Trophoblast cell (in vitro differentiated cells and primary cell): Measurements from ENCODE around the gene TADA2B.

ENCODE experiments used
- DNase-seq, 2 donors: peaks; one replicate each; pipeline ENCODE4 v3.0.0-alpha.2; 2016
- H2AFZ ChIP-seq: 2 replicates; pipeline ENCODE4 v1.6.1; 2013; ENCODE audit warnings: low read length, moderate library complexity, mild to moderate bottlenecking; ENCODE audit not compliant: insufficient read depth, poor library complexity
- H2AK5ac ChIP-seq: 2 replicates; pipeline ENCODE4 v1.6.1; 2013; ENCODE audit warnings: mild to moderate bottlenecking, low read length
- H2BK120ac ChIP-seq: 2 replicates; pipeline ENCODE4 v1.6.1; 2013; ENCODE audit warnings: low read length, mild to moderate bottlenecking, moderate library complexity; ENCODE audit not compliant: insufficient read depth, poor library complexity
- H2BK12ac ChIP-seq: 2 replicates; pipeline ENCODE4 v1.6.1; 2013; ENCODE audit warnings: mild to moderate bottlenecking, low read length, moderate library complexity
- H2BK5ac ChIP-seq: 2 replicates; pipeline ENCODE4 v1.6.1; 2013; ENCODE audit warnings: low read length, low read depth, moderate library complexity, mild to moderate bottlenecking; ENCODE audit not compliant: poor library complexity
- H3K14ac ChIP-seq: 2 replicates; pipeline ENCODE4 v1.6.1; 2013; ENCODE audit warnings: mild to moderate bottlenecking, low read length
- H3K18ac ChIP-seq: 2 replicates; pipeline ENCODE4 v1.6.1; 2013; ENCODE audit warnings: mild to moderate bottlenecking, low read length
- H3K23ac ChIP-seq: 2 replicates; pipeline ENCODE4 v1.6.1; 2013; ENCODE audit warnings: low read length
- H3K27ac ChIP-seq: 2 replicates; pipeline ENCODE4 v1.5.1; 2013; ENCODE audit warnings: low read depth, mild to moderate bottlenecking, inconsistent platforms, low read length, moderate library complexity
- H3K27me3 ChIP-seq: 2 replicates; pipeline ENCODE4 v1.6.1; 2013; ENCODE audit warnings: inconsistent platforms, mild to moderate bottlenecking, low read length, moderate library complexity; ENCODE audit not compliant: insufficient read depth
- H3K36me3 ChIP-seq, 2 experiments: 1 replicate in 1 of 2; 2 replicates in 1 of 2; pipeline ENCODE4 v1.6.1; 2013; ENCODE audit warnings: low read length in 2 of 2, mild to moderate bottlenecking in 2 of 2, moderate library complexity in 1 of 2; ENCODE audit not compliant: insufficient read depth in 2 of 2, control insufficient read depth in 1 of 2
- H3K4ac ChIP-seq: 2 replicates; pipeline ENCODE4 v1.6.1; 2013; ENCODE audit warnings: low read depth, mild to moderate bottlenecking, low read length, moderate library complexity
- H3K4me1 ChIP-seq, 2 experiments: 1 replicate in 1 of 2; 2 replicates in 1 of 2; pipeline ENCODE4 v1.6.1; 2013; ENCODE audit warnings: low read length in 2 of 2, mild to moderate bottlenecking in 2 of 2, moderate library complexity in 1 of 2; ENCODE audit not compliant: insufficient read depth in 2 of 2, control insufficient read depth in 1 of 2
- H3K4me2 ChIP-seq: 2 replicates; pipeline ENCODE4 v1.6.1; 2013; ENCODE audit warnings: inconsistent platforms, mild to moderate bottlenecking, low read length, moderate library complexity
- H3K4me3 ChIP-seq: 2 replicates; pipeline ENCODE4 v1.5.1; 2013; ENCODE audit warnings: mild to moderate bottlenecking, low read depth, low read length, inconsistent platforms
- H3K79me1 ChIP-seq: one replicate; pipeline ENCODE4 v1.6.1; 2013; ENCODE audit warnings: low read length
- H3K79me2 ChIP-seq: 2 replicates; pipeline ENCODE4 v1.6.1; 2013; ENCODE audit warnings: low read length, mild to moderate bottlenecking; ENCODE audit not compliant: control insufficient read depth, insufficient read depth, poor library complexity
- H3K9ac ChIP-seq: 2 replicates; pipeline ENCODE4 v1.6.1; 2013; ENCODE audit warnings: mild to moderate bottlenecking, low read length
- H3K9me3 ChIP-seq: 2 replicates; pipeline ENCODE4 v1.6.1; 2013; ENCODE audit warnings: low read depth, mild to moderate bottlenecking, control low read depth, inconsistent platforms, low read length; ENCODE audit not compliant: insufficient read depth
- H4K12ac ChIP-seq: 2 replicates; pipeline ENCODE4 v1.6.1; 2013; ENCODE audit warnings: low read depth, mild to moderate bottlenecking, low read length, moderate library complexity
- H4K8ac ChIP-seq: 2 replicates; pipeline ENCODE4 v1.6.1; 2013; ENCODE audit warnings: low read depth, mild to moderate bottlenecking, low read length, moderate library complexity
- H4K91ac ChIP-seq: one replicate; pipeline ENCODE4 v1.6.1; 2013; ENCODE audit warnings: low read depth, mild to moderate bottlenecking, low read length, moderate library complexity
- WGBS: extraction: QIAGEN DNeasy Blood & Tissue Kit; methylation state at CpG from one replicate; pipeline ENCODE4 v1.1.7; 2013; ENCODE audit warnings: missing lambda C conversion rate; ENCODE audit not compliant: insufficient read length, insufficient coverage; ENCODE audit errors: extremely low coverage; 5-methylcytosine and 5-hydroxymethylcytosine counted together

The TADA2B gene

GRCh38 chr4:7018281-7018680, 24.9 kb upstream of the TADA2B start:
- WGBS: no CpG with 5 or more reads among the region's 9 CpGs
- Histone ChIP-seq H4K91ac (no peak overlapping the region), H3K79me2 (peaks cover 1% of the 10 kb centered on the region), H3K27me3 (no peaks in the 10 kb centered on the region), H3K36me3 (peaks cover 36 to 40% of the 10 kb centered on the region in 2 experiments), H3K4me3 (no peak overlapping the region), H3K4ac (no peak overlapping the region), H3K4me1 (peaks cover 12 to 16% of the 10 kb centered on the region in 2 experiments), H3K4me2 (no peak overlapping the region), H2BK120ac (no peak overlapping the region), H3K9me3 (no peaks in the 10 kb centered on the region), H2AFZ (no peak overlapping the region), H2BK5ac (no peak overlapping the region), H2AK5ac (no peak overlapping the region), H3K27ac (no peak overlapping the region), H3K23ac (no peak overlapping the region), H2BK12ac (no peak overlapping the region), H4K12ac (no peak overlapping the region), H3K14ac (no peak overlapping the region), H4K8ac (no peak overlapping the region), H3K79me1 (peaks cover 5% of the 10 kb centered on the region), H3K18ac (no peak overlapping the region), H3K9ac (no peak overlapping the region)
- DNase-seq: no peak

- H3K27me3 ChIP-seq: no peaks in the 10 kb centered on the region
- no peak overlapping the region for H3K27ac ChIP-seq
- no CpG with 5 or more reads among the region's 10 CpGs for WGBS
- H3K9ac ChIP-seq: no peak overlapping the region
- no peak overlapping the region for H4K12ac ChIP-seq
- no peak overlapping the region for H2AFZ ChIP-seq
- no peak overlapping the region for H3K18ac ChIP-seq
- H3K36me3 ChIP-seq: peaks cover 39 to 41% of the 10 kb centered on the region in 2 experiments
- DNase-seq: no peak
- H3K4me1 ChIP-seq: peaks cover 13 to 18% of the 10 kb centered on the region in 2 experiments
- no peak overlapping the region for H2BK12ac ChIP-seq
- H2BK5ac ChIP-seq: no peak overlapping the region
- H3K9me3 ChIP-seq: no peaks in the 10 kb centered on the region
- H3K23ac ChIP-seq: no peak overlapping the region
- no peak overlapping the region for H2AK5ac ChIP-seq
- no peak overlapping the region for H2BK120ac ChIP-seq
- no peak overlapping the region for H3K4ac ChIP-seq
- no peak overlapping the region for H3K4me2 ChIP-seq
- H3K79me2 ChIP-seq: peaks cover 1% of the 10 kb centered on the region
- peaks cover 7% of the 10 kb centered on the region for H3K79me1 ChIP-seq
- no peak overlapping the region for H3K14ac ChIP-seq
- H4K91ac ChIP-seq: no peak overlapping the region
- no peak overlapping the region for H3K4me3 ChIP-seq
- no peak overlapping the region for H4K8ac ChIP-seq
These were observed 23.8 kb upstream of the TADA2B start for GRCh38 chr4:7019367-7019766.

DNA sequence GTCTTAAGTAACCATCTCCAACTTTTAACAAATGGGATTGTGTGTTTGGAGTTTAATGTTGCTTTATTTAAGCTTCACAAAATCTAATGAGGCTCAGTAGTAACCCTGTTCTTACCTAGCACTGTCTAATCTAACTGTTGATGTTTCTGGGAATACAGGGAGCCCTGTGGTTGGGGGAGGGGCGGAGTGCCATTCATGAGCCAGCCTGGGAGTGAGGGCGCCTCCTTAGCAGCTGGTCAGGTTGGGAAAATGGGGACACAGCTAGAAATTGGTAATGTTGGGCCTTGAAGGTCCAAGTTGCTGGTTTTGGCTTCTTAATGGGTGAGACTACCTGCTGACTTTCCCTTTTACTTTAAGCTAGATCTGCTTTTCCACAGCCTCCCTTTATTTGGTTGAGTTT, 22.9 kb upstream of the TADA2B start:
- Histone ChIP-seq H3K27ac (no peak overlapping the region), H2AFZ (no peak overlapping the region), H4K12ac (no peak overlapping the region), H3K9me3 (peaks cover 2% of the 10 kb centered on the region), H3K4me3 (no peak overlapping the region), H3K4me1 (peaks cover 13 to 19% of the 10 kb centered on the region in 2 experiments), H3K9ac (no peak overlapping the region), H3K18ac (no peak overlapping the region), H4K91ac (no peak overlapping the region), H3K36me3 (peaks cover 37 to 40% of the 10 kb centered on the region in 2 experiments), H2BK5ac (no peak overlapping the region), H3K23ac (no peak overlapping the region), H4K8ac (no peak overlapping the region), H3K14ac (no peak overlapping the region), H2BK12ac (no peak overlapping the region), H3K79me1 (peaks cover 7% of the 10 kb centered on the region), H2BK120ac (no peak overlapping the region), H3K4ac (no peak overlapping the region), H3K4me2 (no peak overlapping the region), H2AK5ac (no peak overlapping the region), H3K27me3 (no peaks in the 10 kb centered on the region), H3K79me2 (peaks cover 1% of the 10 kb centered on the region)
- no peak for DNase-seq
- no CpG with 5 or more reads among the region's 2 CpGs for WGBS

DNA sequence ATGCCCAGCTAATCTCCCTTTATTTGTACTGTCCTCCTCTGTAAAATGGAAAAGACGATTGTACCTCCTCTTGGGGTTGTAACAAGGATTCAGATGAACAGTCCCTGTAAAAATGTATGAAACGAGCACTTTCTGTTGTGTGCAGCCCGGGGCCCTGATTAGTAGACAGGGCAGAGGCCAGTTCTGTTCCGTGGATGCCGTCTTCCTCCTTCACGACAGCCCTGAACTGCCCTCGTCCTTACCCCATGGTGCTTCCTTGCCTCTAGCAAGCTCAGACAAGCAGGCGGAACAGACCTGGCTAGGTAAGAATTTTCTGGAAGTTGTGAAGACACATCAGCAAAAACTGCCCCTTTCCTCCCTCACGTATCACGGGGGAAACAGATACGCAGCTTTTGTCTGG, 22.3 kb upstream of the TADA2B start:
- no peak overlapping the region for H3K4ac ChIP-seq
- peaks cover 1% of the 10 kb centered on the region for H3K79me2 ChIP-seq
- peak overlapping the region; percentile 18 for H3K27ac ChIP-seq
- H2BK120ac ChIP-seq: no peak overlapping the region
- H4K8ac ChIP-seq: no peak overlapping the region
- H2AK5ac ChIP-seq: peak overlapping the region; percentile 74
- no peak overlapping the region for H3K9ac ChIP-seq
- no peak overlapping the region for H2BK5ac ChIP-seq
- WGBS: no CpG with 5 or more reads among the region's 11 CpGs
- no peak overlapping the region for H4K91ac ChIP-seq
- H3K79me1 ChIP-seq: peaks cover 7% of the 10 kb centered on the region
- H3K18ac ChIP-seq: peak overlapping the region; percentile 36
- no peak for DNase-seq
- peaks cover 13 to 20% of the 10 kb centered on the region in 2 experiments for H3K4me1 ChIP-seq
- no peak overlapping the region for H2AFZ ChIP-seq
- H2BK12ac ChIP-seq: peak overlapping the region; percentile 39
- peaks cover 2% of the 10 kb centered on the region for H3K9me3 ChIP-seq
- H3K27me3 ChIP-seq: no peaks in the 10 kb centered on the region
- peaks cover 32 to 35% of the 10 kb centered on the region in 2 experiments for H3K36me3 ChIP-seq
- H3K4me2 ChIP-seq: no peak overlapping the region
- H4K12ac ChIP-seq: no peak overlapping the region
- no peak overlapping the region for H3K4me3 ChIP-seq
- H3K14ac ChIP-seq: no peak overlapping the region
- H3K23ac ChIP-seq: no peak overlapping the region
